Fibroblast of skin of right biceps (primary cell): ENCODE measurements around the gene SYNPO2.
"Not testable (repeated sequence)": the region's sequence is repeated elsewhere in the genome, so short reads cannot be mapped to it uniquely, and the experiment has no call there.

ENCODE experiments used
- DNase-seq: peaks from one replicate; pipeline ENCODE4 v3.0.0-alpha.2; 2013

Gene SYNPO2

DNA sequence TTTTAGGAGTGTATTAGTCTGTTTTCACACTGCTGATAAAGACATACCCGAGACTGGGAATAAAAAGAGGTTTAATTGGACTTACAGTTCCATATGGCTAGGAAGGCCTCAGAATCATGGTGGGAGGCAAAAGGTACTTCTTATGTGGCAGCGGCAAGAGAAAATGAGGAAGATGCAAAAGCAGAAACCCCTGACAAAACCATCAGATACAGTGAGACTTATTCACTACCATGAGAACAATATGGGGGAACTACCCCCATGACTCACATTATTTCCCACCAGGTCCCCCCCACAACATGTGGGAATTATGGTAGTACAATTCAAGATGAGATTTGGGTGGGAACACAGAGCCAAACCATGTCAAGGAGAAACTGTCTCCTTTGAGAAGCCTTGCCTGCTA lies 121.6 kb downstream of the SYNPO2 start:
- DNase-seq = not testable (repeated sequence)

DNA sequence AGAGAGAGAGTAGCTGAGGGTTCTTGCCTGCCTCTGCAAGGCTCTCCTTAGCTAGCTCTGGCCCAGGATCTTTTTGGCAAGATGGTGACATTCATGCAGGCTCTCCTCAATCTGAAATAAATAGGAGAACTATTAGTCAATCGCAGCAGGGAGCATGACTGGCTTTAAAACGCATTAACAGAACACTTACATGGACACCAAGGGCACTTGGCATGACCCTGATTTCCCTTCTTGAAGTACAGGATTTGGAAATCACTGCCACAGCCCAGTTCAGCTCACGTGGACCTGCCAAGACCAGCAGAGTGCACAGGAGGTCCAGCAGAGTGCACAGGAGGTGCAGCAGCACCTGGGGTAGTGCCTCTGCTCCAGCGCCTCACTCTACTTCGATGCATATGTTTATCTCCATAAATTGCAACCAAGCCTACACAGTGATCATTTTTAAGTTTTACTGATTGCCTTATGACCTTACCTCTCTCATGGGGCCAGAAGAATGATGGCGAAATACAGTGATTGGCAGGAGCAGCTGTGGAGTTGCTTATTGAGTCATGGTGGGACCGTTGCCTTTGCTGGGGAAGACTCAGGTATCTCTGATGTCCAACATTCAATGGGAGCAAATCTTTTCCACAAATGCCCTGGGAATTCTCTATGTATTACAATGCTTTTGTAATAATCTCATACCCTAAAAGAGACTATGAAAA lies 122.4 kb downstream of the SYNPO2 start:
- no peak for DNase-seq

DNA sequence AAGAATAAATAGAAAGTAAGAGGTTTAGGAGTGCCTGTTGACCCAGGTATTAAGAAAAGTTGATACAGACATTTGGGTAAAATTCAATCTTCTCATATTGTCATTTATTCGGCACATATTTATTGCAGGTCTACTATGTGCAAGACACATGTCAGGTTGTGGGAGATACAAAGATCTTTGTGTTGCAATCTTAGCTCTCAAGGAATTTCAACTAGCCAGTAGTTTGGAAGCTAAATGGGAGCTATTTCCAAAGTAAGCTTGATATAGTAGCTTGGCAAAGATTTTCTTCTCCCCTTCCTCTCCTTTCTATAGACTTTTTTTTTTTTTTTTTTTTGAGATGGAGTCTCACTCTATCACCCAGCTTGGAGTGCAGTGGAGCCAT lies 122.9 kb downstream of the SYNPO2 start:
- no peak for DNase-seq

DNA sequence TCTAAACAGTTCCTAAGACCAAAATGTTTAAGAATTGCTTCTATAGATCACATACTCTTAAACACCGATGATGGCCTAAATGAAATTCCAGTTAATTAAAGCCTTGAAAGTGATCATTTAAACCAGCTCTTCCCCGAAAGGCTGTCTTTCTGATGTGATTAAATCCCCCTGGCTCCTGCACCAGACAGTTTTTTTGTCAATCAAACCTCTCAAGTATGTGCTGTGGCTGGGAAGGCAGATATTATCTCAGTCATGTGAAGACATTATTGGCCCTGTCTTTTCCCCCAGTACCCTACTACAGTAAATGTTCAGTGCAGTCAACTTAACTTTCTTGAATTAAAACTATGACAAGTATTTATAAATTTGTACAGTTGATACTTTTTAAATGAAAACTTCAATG lies 126.0 kb downstream of the SYNPO2 start:
- peak; percentile 18 for DNase-seq

DNA sequence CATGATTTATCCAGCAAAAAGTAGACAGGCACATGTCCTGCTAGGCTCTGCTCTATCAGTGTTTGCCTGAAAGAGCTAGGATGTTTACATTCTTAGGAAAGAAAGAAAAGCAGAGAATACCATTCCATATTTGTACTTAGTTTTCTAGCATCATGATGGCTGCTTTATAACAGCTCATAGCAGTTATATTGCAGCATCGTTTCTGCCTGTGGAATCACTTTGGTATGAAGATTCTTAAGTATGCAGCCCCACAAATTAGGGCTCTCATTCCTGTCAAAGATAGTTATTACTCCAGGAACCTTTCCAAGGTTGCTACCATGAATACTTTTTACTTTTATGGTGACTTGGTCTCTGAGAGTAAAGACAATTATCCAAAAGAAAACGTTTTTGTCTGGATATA lies 128.0 kb downstream of the SYNPO2 start:
- peak; percentile 94 for DNase-seq

DNA sequence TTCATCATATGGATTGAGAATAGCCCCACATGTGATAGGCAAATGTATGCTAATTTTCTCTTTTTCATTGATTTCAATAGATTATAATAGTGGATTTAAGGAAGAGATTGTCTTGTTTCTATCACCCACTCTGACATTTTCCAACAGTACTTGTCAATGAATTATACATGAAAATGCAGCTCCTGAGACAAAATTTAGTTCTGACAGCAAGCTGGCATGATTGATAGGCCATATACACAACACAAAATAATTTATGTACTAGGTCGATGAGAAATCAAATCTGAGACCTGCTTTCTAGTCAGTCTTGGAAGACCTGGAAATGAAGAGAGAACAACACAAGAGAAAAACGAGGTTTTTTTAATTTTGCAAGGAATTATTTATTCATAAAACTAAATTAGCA lies 129.0 kb downstream of the SYNPO2 start:
- no peak for DNase-seq

DNA sequence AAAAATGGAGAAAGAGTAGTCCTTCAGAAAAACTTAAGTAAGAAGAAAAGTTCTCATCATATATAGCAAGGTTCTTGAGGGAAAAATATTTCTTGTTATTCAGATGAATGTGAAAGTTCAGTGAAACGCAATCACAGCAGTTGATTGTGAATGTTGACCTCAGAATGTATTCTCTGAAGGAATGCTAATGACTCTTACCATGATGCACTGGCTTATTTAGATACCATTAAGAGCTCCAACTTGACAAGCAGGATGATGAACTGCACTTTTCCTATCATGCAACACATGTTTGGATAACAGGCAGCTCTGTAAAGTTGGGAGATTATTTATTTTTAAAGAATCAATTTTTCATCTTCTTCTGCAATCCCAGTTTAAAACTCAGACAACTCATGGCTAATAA lies 131.5 kb downstream of the SYNPO2 start:
- DNase-seq = peak; percentile 78

DNA sequence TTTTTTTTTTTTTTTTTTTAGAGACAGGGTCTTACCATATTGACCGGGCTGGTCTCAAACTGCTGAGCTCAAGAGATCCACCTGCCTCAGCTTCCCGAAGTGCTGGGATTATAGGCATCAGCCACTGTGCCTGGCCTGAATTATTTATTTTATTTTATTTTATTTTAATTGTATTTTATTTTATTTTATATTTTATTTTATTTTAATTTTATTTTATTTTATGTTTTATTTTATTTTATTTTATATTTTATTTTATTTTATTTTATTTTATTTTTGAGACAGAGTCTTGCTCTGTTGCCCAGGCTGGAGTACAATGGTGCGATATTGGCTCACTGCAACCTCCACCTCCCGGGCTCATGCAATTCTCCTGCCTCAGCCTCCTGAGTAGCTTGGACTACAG lies 133.9 kb downstream of the SYNPO2 start:
- not testable (repeated sequence) for DNase-seq

DNA sequence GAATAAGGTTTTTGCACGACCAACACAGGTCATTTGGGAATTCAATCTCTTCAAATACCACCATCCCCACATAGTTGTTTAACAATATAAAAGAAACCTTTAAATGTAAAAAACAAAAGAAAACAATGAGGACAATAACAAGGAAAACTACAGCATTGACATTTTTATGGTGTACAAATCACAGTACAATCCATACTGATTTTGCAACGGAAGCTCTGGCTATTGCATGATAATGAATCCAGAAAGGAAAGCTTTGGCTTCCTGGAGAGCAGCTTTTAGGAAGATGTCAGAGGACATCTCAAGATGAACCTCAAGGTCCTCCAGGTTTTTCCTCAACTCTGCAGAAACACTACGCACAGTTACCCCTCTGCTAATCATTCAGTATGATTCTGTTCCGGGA lies 135.4 kb downstream of the SYNPO2 start:
- no peak for DNase-seq

DNA sequence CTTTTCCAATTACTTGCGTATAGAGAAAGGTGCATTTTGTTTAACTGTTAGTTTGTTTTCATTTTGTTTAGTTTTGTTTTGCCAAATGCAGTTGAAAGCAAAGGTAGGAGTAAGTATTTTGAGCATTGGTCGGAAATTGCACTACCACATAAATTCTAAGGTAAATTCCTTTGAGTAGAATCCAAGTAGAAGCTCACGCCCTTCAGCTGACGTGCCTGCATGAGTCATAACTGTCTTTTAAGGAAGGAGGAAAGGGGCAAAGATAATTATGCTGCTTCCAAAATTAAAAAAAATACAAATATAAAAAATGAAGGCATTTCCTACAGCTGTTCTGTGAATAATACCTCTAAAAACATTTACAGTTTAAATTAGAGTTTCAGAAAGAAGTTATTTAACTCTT lies 136.8 kb downstream of the SYNPO2 start:
- peak; percentile 61 for DNase-seq

DNA sequence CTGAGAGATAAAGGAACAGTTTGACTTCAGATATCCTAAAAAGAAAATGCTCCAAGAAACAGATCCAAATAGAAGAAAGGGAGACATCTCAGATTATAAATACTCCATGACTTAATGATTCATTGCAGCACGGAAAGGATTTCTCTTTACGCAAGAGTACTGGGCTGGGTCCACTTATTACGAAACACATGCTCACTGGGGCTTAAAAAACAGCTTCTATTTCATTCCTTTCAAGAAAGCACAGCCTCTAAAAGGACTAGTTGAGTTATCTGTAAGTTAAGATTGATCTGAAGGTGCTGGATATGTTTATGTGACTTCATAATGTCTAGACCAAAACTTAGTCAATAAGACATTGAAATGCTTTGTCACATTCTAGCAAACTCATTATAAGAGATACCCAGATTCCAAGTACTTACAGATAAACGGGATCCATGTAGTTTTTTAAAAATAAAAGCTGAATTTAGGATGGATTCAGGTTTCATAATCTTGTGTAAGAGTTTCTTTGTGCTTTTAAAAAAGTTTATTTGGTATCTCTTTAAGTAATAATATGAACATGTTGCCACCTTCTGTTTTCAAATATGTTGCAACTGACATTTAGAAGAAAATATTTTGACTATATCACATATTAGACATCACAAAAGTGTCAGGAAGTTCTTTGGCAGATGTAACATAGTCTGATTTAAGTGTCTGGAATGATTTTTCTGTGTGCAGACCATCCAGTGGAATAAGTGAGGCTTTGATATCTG lies 137.4 kb downstream of the SYNPO2 start:
- DNase-seq = peak; percentile 87

DNA sequence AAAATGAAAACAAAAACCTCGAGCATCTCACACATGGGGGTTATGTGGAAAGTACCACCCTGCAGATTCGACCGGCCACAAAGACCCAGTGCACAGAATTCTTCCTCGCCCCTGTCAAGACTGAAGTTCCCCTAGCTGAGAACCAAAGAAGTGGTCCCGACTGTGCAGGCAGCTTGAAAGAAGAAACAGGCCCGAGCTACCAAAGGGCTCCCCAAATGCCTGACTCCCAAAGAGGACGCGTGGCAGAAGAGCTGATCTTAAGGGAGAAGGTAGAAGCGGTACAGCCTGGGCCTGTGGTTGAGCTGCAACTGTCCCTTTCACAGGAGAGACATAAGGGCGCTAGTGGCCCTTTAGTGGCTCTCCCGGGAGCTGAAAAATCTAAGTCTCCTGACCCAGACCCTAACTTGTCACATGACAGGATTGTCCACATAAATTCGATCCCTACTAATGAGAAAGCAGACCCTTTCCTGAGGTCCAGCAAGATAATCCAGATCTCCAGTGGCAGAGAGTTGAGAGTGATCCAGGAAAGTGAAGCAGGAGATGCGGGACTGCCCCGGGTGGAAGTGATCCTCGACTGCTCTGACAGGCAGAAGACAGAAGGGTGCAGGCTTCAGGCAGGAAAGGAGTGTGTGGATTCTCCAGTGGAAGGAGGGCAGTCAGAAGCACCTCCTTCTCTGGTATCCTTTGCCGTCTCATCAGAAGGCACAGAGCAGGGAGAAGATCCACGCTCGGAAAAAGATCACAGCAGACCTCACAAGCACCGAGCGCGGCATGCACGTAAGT lies 138.2 kb downstream of the SYNPO2 start:
- DNase-seq = no peak

DNA sequence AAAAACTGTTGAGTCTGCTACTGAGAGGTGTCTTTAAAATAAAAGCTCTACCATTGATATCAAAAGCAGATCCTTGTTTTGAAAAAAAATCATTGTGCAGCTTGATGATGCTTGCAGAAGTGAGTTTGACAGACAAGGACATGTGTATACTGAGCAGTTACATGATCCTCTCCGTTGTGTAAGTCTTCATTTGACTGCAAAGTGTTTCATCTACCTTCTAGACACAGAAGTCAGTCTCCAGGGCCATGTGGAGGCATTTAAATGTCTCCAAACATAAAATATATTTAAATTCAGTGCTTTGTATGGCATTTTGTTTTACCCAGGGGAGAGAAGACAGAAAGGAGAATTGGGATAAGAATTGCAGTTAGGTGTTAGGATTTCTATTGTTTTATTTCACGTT lies 139.2 kb downstream of the SYNPO2 start:
- no peak for DNase-seq

DNA sequence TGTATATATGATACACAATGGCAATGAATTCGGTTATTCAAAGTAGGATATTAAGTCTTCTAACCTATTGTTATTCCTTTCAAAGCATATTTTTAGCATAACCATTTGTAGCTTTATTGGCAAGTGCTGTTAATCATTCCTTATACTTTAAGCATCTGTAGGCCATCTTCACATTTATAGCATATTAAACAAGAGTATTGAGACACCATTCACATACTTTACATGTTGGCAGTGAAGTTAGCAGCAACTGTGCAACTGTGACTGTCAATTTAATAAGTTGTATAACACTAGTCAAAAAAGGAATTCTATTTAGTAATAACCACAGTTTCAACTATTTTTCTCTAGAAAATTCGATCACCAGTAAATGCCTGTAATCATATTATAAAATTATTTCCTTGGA lies 139.6 kb downstream of the SYNPO2 start:
- DNase-seq = no peak

DNA sequence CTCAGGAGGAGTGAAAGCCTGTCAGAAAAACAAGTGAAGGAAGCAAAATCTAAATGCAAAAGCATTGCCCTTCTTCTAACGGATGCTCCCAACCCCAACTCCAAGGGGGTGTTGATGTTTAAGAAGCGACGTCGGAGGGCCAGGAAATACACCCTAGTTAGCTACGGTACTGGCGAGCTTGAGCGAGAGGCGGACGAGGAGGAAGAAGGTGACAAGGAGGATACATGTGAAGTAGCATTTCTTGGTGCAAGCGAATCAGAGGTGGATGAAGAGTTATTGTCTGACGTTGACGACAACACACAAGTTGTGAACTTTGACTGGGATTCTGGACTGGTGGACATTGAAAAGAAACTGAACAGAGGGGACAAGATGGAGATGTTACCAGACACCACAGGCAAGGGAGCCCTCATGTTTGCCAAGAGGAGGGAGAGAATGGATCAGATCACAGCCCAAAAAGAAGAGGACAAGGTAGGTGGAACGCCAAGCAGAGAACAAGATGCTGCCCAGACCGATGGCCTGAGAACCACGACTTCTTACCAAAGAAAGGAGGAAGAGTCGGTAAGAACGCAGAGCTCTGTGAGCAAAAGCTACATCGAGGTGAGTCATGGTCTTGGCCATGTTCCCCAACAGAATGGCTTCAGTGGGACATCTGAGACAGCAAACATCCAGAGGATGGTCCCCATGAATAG lies 141.3 kb downstream of the SYNPO2 start:
- DNase-seq = no peak

DNA sequence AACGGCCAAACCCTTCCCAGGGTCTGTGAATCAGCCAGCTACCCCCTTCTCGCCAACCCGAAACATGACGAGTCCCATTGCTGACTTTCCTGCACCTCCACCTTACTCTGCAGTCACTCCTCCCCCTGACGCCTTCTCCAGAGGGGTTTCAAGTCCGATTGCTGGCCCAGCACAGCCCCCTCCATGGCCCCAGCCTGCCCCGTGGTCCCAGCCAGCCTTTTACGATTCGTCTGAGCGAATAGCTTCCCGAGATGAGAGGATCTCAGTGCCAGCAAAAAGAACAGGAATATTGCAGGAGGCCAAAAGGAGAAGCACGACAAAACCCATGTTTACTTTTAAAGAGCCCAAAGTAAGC lies 141.9 kb downstream of the SYNPO2 start:
- DNase-seq = no peak

DNA sequence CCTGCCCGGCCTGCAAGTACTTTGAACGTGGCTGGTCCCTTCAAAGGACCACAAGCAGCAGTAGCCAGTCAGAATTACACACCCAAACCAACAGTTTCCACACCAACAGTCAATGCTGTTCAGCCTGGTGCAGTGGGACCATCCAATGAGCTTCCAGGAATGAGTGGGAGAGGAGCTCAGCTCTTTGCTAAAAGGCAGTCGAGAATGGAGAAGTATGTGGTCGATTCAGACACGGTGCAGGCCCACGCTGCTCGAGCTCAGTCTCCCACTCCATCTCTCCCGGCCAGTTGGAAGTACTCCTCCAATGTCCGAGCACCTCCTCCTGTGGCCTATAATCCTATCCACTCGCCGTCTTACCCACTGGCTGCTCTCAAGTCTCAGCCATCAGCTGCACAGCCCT lies 142.6 kb downstream of the SYNPO2 start:
- DNase-seq = no peak

DNA sequence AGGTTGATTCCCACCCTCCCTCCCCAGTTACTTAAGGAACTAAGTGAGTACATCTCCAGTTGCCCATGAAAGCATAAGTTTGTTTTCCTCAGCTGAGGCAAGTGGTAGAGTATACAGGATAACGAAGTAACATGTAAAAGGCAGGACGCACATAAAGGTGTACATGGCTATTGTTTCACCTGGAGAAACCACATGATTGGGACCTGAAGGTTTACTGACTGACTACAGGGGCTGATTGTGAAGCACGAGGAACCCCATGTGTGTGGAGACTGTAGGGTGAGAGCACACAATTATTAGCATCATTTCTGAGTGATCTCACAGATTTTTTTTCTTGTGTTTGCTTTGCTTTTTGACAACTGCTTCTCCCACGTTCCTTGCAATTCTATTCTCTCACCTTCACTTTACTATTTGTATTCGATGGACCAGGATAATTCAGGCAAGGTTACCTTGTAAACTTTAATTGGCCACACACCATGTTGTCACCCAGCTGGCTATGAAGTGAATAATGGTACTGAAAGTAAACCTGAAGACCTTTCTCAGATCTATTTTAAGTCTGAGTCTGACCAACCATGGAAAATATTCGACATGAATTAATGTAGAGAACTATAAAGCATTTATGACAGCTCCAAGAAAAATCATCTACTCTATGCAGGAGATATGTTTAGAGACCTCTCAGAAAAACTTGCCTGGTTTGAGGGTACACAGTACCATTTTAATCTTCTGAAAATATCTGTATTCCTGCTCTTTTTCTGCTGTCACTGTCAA lies 144.4 kb downstream of the SYNPO2 start:
- no peak for DNase-seq

DNA sequence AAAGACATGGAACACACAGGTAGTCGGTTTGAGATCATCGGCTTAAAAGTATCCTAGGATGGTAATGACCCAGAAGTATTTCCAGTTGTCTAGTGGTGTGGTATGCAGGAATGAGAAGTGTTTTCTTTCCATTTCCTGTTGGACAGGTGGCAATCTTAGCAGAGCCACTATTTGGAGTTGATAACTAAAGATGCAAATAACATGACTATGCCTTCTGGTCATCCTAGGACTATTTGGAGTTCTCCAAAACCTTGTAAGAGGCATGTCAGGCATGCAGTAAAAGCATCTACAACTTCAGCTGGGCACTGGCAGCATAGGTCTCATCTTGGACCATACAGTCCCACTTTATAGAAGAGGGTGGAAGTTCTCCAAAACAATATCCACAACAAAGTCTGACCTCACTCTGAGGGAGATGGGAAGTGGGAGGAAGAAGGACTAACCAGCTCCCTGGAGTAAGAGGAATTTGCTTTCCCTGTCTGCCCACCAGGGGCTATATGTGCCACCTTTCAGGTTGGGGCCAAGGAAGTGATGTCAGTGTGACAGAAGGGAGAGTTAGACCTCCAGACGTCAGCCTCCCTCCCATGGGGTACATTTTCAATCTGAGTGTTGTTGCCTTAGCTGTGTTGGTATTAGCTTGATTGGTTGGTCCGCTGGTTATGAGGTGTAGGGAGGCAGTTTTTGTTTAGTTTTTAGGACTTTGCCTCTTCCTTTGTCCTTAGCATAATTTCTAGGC lies 145.8 kb downstream of the SYNPO2 start:
- peak; percentile 41 for DNase-seq

DNA sequence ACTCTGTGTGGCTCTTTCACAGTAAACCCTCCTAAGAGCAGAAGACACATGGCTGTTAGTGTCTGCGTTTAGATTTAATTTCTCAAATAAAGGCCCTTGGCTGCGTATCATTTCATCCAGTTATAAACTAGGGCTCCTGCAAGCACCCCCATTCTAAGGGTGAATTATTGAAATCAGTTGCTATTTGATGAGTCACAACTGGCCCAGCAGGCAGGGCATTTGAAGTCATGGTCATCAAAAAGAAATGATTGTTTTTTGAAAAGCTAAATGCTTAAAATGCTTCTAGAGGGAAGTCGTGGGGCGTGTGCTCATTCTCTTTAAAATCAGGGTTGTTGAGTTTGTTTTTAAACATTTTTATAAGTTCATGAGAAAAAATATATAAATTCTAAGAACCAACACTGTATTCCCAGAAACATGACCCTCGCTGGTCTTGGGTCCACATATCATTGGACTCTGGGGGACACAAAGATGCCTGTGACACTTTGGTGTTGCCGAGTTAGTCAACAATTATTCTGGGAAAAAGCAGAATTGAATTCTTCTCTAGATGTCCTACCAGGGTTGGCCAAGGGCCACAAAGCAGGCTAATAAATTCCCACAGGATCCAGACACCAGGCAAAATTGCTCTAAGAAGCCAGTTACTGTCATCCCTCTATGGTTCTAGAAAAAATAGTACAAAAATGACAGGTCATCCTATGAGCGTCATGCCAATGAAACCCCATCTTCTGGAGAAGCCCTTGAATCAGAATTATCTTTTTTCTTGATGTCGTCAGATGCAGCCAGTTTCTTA lies 147.5 kb downstream of the SYNPO2 start:
- peak; percentile 54 for DNase-seq

DNA sequence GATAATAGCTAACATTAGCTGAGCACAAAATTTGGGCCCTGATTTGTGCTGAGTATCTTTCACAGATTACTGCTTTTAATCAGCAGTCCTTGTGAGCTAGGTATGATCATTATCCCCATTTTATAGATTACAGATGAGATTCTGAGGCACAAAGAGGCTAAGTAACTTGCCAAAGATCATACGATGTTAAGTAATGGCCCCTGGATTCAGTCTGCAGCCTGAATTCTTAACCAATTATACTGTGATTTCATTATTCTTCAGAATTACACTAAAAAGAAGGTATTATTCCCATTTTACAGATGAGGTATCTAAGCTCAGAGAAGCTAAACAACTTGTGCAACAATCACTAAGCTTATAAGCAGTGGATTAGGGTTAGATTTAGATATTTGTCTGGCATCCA lies 149.1 kb downstream of the SYNPO2 start:
- DNase-seq = no peak
